Measurements from ENCODE around the gene PTPRE. TPM values are rescaled to one million over a fixed set of nuclear protein-coding genes. Genes with fewer than 3 reads are reported as not detected.
"Not testable (repeated sequence)": the region's sequence is repeated elsewhere in the genome, so short reads cannot be mapped to it uniquely, and the experiment has no call there.

The PTPRE gene
- polyA plus RNA-seq, 1 of the 3 experiments (the other 2 are of a cell fraction): 11.8 TPM

DNA sequence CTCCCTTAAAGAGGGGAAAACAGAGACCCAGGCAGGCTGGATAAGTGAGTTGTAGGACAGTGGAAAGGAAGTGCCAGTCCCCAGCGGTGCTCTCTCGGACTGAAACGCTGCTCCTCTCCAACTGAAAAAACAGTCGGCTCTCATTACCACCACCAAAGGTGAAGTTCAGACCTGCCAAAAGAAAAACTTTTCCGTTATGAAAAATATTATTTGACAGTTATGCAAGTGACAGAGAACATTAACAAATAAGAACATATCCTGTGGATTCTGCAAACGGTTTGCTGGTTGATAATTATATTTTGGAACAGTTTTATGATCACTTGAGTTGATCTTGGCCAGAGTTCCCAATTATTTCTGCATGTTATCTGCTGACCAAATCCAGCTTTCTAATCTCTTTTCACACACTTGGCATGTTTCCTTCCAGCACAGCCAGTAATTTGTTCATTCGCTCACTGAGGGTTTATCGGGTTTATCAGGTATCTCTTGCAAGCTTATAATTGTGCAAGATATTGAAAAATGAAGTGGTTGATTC, 82.6 kb downstream of the PTPRE start:
- Histone ChIP-seq H3K27me3 (ENCODE audit: insufficient read depth) (no peaks in the 10 kb centered on the region), H3K36me3 (replicated peaks in 1 of 2; ENCODE audit: control insufficient read depth in 1 of 2, insufficient read depth in 2 of 2, low read length in 1 of 2) (no peaks in the 10 kb centered on the region), H2AFZ (ENCODE audit: low read depth) (peak overlapping the region; percentile 47), H3K79me2 (ENCODE audit: insufficient read depth) (no peaks in the 10 kb centered on the region), H3K9me3 (no peaks in the 10 kb centered on the region), H3K9me2 (no peaks in the 10 kb centered on the region), H3K4me3 (ENCODE audit: low read depth in 2 of 2, low read length in 1 of 2) (no peak overlapping the region), H3K4me1 (ENCODE audit: control insufficient read depth in 1 of 2, insufficient read depth in 2 of 2, low read depth in 1 of 2, low read length in 1 of 2) (peaks cover 10 to 22% of the 10 kb centered on the region in 2 experiments; a peak in 3 of 4 replicates), H4K20me1 (ENCODE audit: insufficient read depth) (no peaks in the 10 kb centered on the region), H3F3A (replicated peaks; ENCODE audit: insufficient read depth) (peaks cover 22% of the 10 kb centered on the region), H3K4me2 (peak overlapping the region; percentile 5; the same call in 1 of the 2 replicates), H3K9ac (peak overlapping the region; percentile 5; the same call in 1 of the 2 replicates), H3K27ac (ENCODE audit: low read depth in 2 of 2, low read length in 1 of 2) (peak overlapping the region; percentile 79 to 91)
- ChIA-PET POLR2A (interaction anchor here (0.5 kb wide), 1 partner anchor 90 kb away, joined by 3 read pairs; no protein-coding TSS in a partner anchor), CTCF (interaction anchor here (0.9 to 4.2 kb wide), 3 partner anchors 16 to 82 kb away, joined by 3 to 21 read pairs (median 4); partner anchors contain the start of gene PTPRE)
- TF ChIP-seq EP300 (IDR thresholded peaks at IDR 0.05; ENCODE audit: borderline replicate concordance in 1 of 2, low read depth in 1 of 2, low read length in 1 of 2): peak in 1 of 2 experiments; percentile 54; a peak in 2 of 4 replicates
- TF ChIP-seq FOXM1 (IDR thresholded peaks at IDR 0.05; ENCODE audit: low read depth): no peak
- no peak for TF ChIP-seq JUND (IDR thresholded peaks at IDR 0.05)
- TF ChIP-seq, protein P1, sequence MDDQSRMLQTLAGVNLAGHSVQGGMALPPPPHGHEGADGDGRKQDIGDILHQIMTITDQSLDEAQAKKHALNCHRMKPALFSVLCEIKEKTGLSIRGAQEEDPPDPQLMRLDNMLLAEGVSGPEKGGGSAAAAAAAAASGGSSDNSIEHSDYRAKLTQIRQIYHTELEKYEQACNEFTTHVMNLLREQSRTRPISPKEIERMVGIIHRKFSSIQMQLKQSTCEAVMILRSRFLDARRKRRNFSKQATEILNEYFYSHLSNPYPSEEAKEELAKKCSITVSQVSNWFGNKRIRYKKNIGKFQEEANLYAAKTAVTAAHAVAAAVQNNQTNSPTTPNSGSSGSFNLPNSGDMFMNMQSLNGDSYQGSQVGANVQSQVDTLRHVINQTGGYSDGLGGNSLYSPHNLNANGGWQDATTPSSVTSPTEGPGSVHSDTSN (IDR thresholded peaks at IDR 0.05): peak; percentile 6; the same call in 1 of the 2 replicates
- peak; percentile 20; the same call in 1 of the 2 replicates for TF ChIP-seq NFIC (IDR thresholded peaks at IDR 0.05; ENCODE audit: borderline replicate concordance)
- WGBS (ENCODE audit: low lambda C conversion rate): 27% methylated on average over 8 of the region's 8 CpGs
- peak; percentile 41 for DNase-seq

DNA sequence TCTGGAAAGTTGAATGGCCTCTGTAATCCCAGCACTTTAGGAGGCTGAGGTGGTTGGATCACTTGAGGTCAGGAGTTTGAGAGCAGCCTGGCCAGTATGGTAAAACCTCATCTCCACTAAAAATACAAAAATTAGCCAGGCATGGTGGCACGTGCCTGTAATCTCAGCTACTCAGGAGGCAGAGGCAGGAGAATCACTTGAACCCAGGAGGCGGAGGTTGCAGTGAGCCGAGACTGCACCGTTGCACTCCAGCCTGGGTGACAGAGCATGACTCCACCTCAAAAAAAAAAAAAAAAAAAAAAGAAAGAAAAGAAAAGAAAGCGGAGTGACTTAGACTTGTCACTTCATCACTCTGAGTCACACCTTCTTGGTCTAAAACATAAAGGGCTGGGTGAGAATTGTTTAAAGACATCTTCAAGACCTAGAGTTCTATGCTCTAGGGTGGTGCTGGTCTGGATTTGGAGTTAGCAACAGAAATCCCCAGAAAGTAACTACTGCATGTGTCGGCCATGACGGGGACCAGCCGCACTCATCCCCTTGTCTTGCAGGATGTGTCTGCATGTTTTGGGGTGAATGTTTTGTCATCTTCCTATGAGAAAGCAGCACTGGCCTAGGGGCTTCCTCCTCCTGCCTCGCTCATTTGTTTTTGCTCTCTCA, 83.4 kb downstream of the PTPRE start:
- CTCF ChIA-PET: interaction anchor here (0.9 to 4.2 kb wide), 3 partner anchors 17 to 83 kb away, joined by 3 to 21 read pairs (median 4); partner anchors contain the start of gene PTPRE
- not testable (repeated sequence) for H3K27me3 ChIP-seq (ENCODE audit: insufficient read depth); H3K36me3 ChIP-seq (replicated peaks in 1 of 2; ENCODE audit: control insufficient read depth in 1 of 2, insufficient read depth in 2 of 2, low read length in 1 of 2); DNase-seq; H3K79me2 ChIP-seq (ENCODE audit: insufficient read depth); H3K9me3 ChIP-seq; H4K20me1 ChIP-seq (ENCODE audit: insufficient read depth); H3K4me3 ChIP-seq (ENCODE audit: low read depth in 2 of 2, low read length in 1 of 2); H3K9me2 ChIP-seq
- Histone ChIP-seq H3F3A (replicated peaks; ENCODE audit: insufficient read depth) (peaks cover 22% of the 10 kb centered on the region), H3K27ac (ENCODE audit: low read depth in 2 of 2, low read length in 1 of 2) (peak overlapping the region; percentile 79 to 91; a peak in 3 of 4 replicates), H3K9ac (peak overlapping the region; percentile 61; the same call in 1 of the 2 replicates), H2AFZ (ENCODE audit: low read depth) (peak overlapping the region; percentile 47), H3K4me2 (peak overlapping the region; percentile 59), H3K4me1 (ENCODE audit: control insufficient read depth in 1 of 2, insufficient read depth in 2 of 2, low read depth in 1 of 2, low read length in 1 of 2) (peaks cover 10 to 22% of the 10 kb centered on the region in 2 experiments; a peak in 3 of 4 replicates)
- POLR2A ChIA-PET: interaction anchor here (0.5 kb wide), 1 partner anchor 90 kb away, joined by 3 read pairs; no protein-coding TSS in a partner anchor
- TF ChIP-seq, protein P2, sequence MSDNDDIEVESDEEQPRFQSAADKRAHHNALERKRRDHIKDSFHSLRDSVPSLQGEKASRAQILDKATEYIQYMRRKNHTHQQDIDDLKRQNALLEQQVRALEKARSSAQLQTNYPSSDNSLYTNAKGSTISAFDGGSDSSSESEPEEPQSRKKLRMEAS (IDR thresholded peaks at IDR 0.05; ENCODE audit: low read depth): 0 out of 2 replicates have a peak, but pooled peaks have one; percentile 22
- 61% methylated on average over 8 of the region's 9 CpGs for WGBS (ENCODE audit: low lambda C conversion rate)
